NCI-H1092 treated with DMSO at 0.1 percent for 48 hours (cell line): ENCODE results near the gene DLGAP1.
A peak's percentile ranks its signal among the peaks of the same experiment; 100 is the strongest.
"Not testable (repeated sequence)": the region's sequence is repeated elsewhere in the genome, so short reads cannot be mapped to it uniquely, and the experiment has no call there.

Experiments
- DNase-seq: peaks from one replicate; lab custom pipeline; 2025; lab: John Stamatoyannopoulos, UW

Gene DLGAP1

DNA sequence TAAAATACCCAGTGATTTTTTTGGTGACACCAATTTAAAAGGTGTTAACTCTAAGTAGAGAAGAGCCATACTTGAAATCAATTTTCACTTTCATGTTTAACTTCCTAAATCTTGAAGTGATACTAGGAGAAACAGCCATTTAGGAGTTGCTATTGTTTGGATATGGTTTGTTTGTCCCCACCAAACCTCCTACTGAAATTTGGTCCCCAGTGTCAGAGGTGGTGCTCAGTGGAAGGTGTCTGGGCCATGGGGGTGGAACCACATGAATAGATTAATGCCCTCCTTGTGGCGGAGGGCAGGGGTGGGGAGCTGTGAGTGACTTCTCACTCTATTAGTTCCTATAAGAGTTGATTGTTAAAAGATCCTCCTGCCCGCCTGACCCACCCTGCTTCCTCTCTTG is 377.9 kb downstream of the DLGAP1 start:
- DNase-seq: no peak

DNA sequence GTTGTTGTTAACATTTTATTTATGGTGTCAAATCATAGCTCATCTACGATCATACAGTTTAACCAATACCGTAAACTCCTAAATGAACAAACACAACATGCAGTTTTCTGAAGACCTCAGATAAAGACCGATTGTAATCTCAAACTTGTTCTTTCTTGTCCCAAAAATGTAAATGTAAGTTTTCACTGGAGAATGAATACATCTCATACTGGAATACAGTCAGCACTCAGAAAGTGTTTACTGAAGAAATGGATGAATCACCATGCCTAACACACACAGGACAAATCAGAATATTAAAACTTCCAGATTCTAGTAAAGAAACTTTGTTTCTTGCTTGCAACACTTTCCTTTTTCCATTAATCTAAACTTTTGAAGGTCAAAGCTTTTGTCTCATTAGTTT is 380.5 kb downstream of the DLGAP1 start:
- DNase-seq: no peak

DNA sequence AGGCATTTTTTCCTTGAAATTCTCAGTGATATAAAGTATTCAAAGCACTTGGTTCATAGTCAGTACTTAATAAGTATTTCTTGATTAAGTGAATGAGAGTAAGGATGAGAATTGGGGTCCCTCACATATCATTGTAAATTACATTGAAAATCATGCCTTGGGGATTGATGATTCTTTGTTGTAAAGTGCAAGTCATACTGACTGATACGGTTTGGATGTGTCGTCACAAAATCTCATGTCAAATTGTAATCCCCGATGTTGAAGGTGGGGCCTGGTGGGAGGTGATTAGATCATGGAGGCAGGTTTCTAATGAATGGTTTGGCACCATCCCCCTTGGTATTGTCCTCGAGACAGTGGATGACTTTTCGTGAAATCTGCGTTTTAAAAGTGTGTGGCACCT is 385.9 kb downstream of the DLGAP1 start:
- DNase-seq: no peak

DNA sequence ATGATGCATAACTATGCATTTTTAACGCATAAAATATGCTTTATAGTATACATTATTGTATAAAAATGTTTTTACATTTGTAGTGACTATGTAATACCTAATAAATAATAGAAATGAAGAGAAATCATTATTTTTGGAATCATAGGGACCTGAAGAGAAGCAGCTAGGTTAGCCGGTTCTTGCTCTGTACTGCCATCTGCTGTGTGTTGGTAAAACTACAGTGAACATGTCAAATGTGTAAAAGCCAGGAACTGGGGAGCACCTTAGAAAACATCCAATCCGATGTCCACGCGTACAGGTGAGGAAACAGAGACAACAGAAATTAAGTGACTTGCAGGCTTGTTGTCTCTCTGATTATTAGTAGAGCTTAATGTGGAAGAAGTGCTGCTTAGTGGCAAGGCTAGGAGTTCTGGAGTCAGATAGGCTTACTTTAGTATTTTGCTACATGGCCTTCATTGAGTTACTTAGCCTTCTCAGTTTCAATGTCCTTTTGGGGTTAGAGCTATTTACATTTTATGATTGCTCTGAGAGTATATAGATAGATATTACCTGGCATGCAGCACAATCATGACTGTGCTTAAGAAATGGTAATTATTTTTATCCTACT is 386.5 kb downstream of the DLGAP1 start:
- DNase-seq: peak; percentile 41

DNA sequence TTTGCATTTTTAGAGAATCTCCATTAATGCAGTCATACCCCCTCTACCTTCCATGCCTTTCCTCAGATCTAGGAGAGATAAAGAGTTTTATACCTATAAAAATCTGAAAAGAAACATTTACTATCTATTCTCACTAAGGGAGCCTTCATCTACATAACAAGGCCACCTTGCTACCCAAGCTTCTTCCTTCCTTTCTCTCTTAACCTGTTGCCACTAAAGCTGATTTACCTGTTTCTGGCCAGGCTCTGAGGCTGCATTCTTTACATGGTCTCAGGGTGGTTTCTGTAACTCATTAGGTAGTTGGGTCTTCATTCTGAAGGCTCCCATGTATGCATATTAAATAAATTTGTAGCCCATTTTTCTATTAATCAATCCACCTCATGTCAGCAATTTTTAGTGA is 391.6 kb downstream of the DLGAP1 start:
- no peak for DNase-seq

DNA sequence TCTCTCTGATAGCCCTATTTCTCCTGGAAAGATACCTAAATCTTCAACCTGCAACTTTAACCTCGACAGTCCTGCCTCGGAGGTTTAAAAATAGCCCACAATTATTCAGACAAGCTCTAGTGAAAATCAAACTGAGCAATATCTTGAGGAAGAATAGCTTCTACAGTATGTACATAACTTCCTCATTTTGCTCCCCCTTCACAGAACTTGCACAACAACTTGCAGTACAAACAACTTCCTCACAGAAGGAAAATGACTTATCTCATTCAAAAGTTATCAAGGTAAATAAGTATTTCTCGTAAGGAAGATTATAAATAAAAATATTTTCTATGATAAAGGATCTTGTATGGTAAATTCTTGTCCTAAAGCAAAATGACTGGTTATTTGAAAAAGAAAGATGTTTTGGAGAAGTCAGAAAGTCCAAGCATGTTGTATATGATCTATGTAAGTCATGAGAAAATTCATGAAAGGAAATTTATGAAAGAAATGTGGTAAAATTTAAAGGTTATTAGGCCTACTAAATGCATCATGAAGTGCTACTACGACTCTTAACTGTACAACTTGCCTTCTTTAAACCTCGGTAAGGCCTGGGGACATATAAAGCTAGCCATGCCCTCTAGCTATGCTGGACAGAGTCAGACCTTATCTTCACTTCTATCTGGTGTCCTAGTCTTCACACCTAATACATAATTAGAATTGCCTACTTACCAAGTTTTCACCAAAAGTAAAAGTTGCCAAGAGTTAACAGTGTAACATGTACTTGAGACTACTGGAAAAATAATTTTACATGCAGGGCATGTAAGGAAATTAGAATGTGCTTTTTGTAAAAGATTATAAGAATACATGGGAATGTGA is 394.5 kb downstream of the DLGAP1 start:
- DNase-seq: no peak

DNA sequence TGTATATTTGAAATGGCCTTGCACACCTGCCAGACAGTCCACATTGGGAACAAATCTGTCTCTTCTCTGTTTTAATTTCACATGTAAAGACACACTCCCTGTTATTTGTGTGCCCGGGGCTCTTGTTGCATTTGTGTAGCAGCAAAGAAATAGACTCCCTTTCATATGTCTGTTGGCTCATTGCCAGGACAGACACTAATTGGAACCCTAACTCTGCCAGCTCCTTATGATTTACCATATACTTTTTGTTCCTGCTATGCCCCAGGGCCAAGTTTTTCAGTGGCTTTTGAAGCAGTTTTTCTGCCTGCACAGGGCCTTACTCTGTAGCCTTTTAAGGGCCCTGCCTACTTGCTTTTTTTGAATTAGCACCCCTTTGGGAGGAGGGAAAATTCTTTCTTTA is 396.9 kb downstream of the DLGAP1 start:
- no peak for DNase-seq

DNA sequence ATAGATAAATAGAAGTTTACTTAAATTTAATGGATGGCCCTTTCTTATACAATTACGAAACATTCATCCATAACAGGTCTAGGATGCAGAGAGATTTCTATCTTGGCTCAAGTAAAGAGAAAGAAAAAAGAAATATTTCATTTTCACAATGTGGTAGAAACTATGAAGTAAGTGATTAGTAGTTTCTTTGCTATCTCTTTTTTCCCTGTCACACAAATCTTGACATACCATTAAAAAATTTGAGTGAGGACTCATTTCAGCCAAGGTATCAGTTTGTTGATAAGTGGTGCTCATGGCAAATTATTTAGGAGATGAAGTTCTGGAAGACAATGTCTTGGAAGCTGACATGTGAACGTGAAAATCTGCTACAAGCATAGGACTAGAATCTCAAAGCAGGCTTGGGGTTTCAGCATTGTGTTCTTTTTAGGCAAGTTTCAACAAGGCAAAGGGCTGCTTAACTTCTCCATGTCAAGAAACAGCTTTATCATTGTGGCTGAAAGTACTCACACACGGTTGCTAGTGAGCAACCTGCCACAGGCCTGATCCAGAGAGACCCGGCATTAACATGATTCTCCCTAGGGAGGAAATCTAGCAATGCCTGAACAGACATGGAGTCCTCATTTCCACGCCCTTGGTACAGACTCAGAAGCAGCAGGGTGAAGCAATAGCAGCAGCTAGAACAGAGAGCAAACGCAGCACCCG is 414.6 kb downstream of the DLGAP1 start:
- no peak for DNase-seq

DNA sequence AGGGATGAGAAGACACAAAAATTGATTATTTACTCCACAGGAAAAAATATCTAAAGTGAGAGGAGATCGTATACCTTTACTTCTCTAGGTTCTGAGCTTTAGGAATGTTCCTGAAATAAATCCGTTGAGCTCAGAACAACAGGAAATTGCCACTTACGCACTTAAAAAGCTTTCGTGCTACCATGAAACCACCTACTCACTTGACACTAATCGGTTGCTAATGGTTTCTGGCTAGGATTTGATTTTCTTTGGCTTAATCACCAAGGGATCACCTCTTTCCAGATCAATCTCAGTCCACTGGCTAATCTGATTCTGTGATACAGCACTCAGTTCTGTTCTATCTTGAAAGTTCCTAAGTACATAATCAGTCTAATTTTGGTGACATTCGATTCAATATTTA is 419.6 kb downstream of the DLGAP1 start:
- no peak for DNase-seq

DNA sequence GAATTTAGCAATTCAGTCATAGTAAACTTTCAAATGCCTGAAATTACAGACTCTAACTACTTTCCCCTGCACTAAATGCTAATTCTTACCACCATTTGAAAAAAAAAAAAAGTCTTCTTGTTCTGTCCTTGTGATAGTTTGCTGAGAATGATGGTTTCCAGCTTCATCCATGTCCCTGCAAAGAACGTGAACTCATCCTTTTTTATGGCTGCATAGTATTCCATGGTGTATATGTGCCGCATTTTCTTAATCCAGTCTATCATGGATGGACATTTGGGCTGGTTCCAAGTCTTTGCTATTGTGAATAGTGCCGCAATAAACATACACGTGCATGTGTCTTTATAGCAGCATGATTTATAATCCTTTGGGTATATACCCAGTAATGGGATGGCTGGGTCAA is 420.3 kb downstream of the DLGAP1 start:
- DNase-seq: not testable (repeated sequence)

DNA sequence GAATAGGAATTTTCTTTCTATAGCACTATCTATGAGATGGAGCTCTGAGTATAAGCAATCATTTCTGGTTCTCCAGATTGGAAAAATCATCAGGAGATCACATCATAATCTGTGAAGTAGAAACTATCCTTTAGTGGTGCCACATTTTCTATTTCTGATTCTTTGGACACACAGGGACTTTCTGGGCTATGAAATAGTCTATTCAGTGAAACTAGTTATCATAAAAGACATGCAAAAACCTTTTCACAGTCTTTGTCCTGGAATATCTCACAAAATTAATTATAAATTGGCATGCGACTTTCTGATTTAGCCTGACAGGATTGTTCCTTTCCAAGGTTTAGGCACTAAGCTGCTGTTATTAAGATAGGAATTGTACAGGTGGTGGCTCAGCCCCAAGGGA is 428.6 kb downstream of the DLGAP1 start:
- DNase-seq: no peak

DNA sequence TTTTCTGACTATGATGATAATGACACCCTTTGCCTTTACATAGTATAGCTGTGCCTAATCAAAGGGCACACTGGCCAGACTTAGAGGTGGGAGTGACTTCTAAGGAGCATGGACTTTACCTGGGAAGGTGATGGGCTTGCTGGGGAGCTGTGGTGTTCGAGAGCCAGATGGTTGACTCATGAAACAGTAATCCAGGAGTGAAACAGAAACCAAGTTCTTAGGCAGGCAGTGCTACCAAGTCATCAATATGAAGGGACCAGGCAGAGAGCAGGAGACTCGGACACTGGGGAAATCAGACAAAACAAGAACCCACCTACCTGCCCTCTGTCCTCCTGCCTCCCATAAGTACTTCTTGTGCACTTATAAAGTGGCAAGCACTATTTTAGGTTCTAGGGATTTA is 430.4 kb downstream of the DLGAP1 start:
- DNase-seq: no peak

DNA sequence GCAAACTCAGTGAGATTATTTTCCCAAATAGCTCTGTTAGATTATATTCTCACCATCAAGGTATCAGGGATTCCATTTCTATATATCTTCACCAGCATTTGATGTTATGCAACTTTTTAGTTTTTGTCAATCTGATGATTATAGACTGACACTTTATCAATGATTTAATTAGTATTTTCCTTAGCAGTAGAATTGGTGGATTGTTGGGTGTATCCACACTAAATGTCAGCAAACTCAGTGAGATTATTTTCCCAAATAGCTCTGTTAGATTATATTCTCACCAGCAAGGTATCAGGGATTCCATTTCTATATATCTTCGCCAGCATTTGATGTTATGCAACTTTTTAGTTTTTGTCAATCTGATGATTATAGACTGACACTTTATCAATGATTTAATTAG is 432.4 kb downstream of the DLGAP1 start:
- DNase-seq: not testable (repeated sequence)

DNA sequence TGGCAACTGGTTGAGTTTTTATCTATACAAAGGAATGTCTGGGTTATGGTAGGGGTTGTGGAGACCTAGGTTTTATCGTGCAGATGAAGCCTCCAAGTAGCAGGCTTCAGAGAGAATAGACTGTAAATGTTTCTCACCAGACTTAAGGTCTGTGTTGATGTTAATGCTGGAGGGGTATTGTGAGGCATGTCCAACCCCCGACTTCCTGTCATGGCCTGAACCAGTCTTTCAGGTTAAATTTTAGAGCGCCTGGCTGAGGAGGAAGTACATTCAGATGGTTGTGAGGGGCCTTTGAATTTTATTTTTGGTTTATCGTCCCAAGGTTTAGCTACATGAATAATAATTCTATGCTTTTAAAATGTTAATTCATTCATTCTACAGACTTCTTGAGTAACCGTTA is 435.1 kb downstream of the DLGAP1 start:
- DNase-seq: no peak

DNA sequence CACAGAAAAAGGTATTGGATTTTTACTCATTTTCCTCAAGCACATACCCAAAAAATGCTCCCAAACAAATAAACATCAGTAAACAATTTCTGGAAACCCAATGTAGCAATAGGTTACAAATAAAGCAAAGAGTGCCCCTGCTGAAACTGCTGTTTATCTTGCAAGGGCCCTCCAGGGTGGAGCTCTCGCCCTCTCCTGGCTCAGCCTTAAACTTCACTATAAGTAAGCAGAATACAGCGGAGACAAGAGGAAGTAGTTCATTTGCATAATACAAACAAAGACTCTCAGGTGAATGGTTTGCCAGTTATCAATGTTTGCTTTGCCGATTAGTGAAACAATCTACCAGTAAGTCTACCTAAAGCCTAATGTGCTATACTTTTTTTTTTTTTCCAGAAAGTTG is 437.6 kb downstream of the DLGAP1 start:
- DNase-seq: no peak

DNA sequence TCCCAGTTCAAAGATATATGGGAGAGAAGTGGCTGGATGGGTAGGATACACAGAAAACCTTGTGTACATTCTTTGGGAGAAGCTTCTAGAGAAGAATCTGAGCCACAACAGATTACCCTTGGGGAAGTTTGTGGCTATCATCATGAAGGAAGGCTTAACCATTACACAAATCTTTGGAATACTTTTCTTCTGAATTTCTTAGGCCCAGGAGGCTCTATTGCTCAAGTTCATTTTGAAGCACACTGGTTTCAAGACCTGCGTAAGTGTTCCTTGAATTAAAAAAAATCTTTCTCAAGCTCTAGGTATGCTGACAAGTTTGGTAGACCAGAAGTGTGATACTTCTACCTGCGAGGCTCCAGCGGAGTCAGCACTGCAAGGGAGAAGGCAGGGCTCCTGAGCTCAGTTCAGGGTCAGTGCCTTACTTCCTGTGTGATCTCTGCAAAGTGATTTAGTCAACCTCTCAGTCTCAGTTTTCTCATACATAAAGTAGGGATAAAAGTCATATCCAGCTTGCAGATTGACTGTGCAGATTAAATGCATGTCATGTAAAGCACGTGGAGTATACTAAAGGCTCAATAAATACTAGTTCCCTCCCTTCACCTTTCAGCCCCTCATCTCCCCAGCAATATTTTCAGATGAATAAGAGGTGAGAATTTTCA is 438.6 kb downstream of the DLGAP1 start:
- DNase-seq: no peak

DNA sequence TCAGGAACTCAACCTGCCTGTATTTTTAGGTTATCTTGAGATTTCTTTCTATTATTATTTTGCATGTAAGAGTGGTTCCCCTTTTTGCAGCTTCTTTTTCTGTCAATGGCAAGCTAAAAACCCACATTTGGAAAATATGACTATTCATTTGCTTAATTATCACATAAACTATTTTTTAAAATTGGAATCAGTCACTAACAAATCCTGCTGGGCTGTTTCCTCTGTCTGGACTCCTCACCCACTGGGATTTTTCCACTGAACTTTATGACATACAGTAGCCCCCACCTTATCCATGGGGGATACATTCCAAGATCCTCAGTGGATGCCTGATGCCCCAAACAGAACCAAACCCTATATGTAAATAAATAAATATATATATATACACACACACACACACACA is 447.3 kb downstream of the DLGAP1 start:
- no peak for DNase-seq

DNA sequence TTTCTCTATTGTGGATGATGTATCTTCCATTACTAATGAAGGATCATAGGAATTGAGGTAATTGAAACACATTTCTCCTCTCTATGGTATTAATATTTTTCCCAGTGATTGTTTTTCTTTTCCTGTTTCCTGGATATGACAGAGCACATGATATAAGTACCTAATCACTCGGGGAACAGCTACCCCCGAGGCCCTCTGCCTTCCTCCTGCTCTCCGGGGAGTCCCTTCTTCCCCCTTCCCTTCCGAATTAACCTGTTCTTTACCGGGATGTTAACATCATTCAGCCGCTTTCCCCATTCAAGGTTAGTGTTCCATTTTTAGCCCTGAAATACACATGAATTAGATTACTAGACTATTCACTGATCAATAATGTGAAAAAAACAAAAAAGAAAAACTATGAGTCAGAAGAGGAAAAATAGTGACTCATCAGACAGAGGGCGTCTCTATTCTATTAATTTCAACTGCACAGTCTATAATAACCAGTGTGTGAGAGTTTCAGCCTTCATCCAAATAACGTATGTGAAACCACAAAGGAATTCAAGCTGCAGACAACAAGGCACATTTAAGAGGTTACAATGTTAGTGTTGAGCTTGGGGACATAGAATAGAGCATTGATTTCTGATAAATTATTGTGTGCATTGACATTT is 450.8 kb downstream of the DLGAP1 start:
- no peak for DNase-seq

DNA sequence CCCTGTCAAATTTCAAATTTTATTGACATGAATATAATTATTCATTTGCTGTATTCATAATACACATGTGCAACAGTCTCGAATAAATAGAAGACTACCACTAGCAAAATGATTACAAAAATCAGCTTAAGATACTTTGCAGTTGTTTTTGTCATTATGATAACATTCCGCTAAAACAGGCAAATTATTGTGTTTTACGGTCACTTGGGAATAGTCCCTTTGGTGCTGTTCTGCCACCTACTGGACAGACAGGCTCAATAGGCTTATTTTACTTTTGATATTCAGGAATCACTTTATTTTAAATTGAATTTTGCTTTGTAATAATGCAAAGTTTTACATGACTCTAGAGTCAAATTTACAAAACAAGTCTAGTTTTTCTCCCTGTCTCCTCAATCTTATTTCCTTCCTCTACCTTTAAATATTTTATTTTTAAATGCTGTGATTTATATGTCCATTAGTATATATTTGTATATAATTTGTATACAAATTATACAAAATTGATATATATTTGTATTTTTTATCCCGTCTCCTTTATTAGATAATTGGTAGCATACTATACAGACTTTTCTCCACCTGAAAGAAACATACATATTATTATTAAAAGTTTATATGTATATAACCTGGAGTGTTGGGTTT is 456.3 kb downstream of the DLGAP1 start:
- peak; percentile 2 for DNase-seq

DNA sequence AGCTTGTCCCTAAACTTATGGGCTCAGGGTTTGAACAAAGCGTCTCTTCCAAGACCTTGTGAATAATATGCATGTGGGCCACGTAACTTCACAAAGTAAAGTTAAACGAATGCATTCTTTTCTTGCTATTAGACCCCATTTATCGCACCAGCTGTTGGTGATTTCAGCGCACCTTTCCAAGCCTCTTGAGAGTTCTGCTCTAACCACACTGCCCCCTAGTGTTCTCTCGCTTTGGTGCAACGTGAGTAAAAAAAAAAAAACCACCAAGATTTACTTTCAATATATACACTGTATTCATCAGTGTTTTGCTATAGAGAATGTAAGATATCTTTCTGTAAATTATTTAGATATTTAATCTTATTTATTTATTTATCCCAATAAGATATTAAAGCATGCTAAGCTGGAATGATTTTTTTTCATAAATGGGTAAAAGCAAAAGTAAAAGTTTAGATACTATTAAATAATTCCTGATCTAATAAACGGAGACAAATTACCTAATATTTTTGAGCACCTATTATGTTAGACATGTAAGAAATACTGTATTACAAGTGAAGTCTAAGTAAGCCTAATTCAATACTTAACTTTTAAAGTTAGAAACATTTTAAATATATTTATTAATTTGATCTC is 459.5 kb downstream of the DLGAP1 start:
- peak; percentile 52 for DNase-seq
